K562 (cell line): ENCODE data around the gene CCNQ. TPM values are rescaled to one million over a fixed set of nuclear protein-coding genes. Genes with fewer than 3 reads are reported as not detected.

Source experiments
- ATAC-seq: fragments of 200-7000 bp; cut with Tn5 transposase; 3 replicates; pipeline ENCODE4 v1.9.1; 2020; ENCODE audit warnings: moderate library complexity
- BruUV-seq: library from RNA; stranded (reverse); fragments of 400-500 nt; replicated peaks from 2 replicates; lab custom pipeline; 2021; lab: Mats Ljungman, UMichigan
- CTCF ChIA-PET: fragments of 300-600 bp; formaldehyde crosslinking; extraction: SDS; loops from one replicate; lab custom pipeline; 2021; ENCODE audit warnings: low intra/inter-chr PET ratio; lab: Yijun Ruan, JAX
- POLR2A ChIA-PET: fragments of 300-600, 350-650 bp; sonication (Branson Sonifier 250); formaldehyde crosslinking; extraction: SDS; loops from one replicate; lab custom pipeline; 2021; ENCODE audit warnings: antibody characterized with exemption, inconsistent platforms; lab: Yijun Ruan, JAX
- DNase-seq, 4 experiments: peaks; one replicate each; pipeline versions ENCODE4 v3.0.0 to v3.0.0-alpha.2; 2011 to 2018; ENCODE audit warnings: low spot score in 3 of 4, mixed read lengths in 3 of 4; ENCODE audit errors: extremely low read depth in 1 of 4
- FAIRE-seq: peaks from 2 replicates; lab custom pipeline; 2011; peaks lifted over from hg19 to GRCh38; lab: Jason Lieb, UNC
- H2AFZ ChIP-seq: 2 replicates; pipeline ENCODE4 v1.6.0; 2011; ENCODE audit warnings: low read depth, low read length, control low read depth, inconsistent platforms
- H3K27ac ChIP-seq: fragments of 200-600 bp; 3 replicates; pipeline ENCODE4 v1.8.0; 2011; ENCODE audit warnings: low read depth, mild to moderate bottlenecking, control low read depth, inconsistent platforms, low read length, moderate library complexity, mixed read lengths; ENCODE audit errors: extremely low read depth
- H3K27me3 ChIP-seq, 2 experiments: fragments of 300-600 bp in 1 of 2; 2 replicates in 1 of 2; 3 replicates in 1 of 2; pipeline versions ENCODE4 v1.6.0 to v1.8.0; 2011; ENCODE audit warnings: inconsistent platforms in 2 of 2, low read length in 2 of 2, mild to moderate bottlenecking in 1 of 2, mixed read lengths in 1 of 2, moderate library complexity in 1 of 2; ENCODE audit not compliant: control insufficient read depth in 2 of 2, insufficient read depth in 2 of 2
- H3K36me3 ChIP-seq: fragments of 300-600 bp; 3 replicates; pipeline ENCODE4 v1.8.0; 2011; ENCODE audit warnings: mild to moderate bottlenecking, low read length, inconsistent platforms; ENCODE audit not compliant: control insufficient read depth, insufficient read depth
- H3K4me1 ChIP-seq, 2 experiments: fragments of 200-600 bp in 1 of 2; replicated peaks in 1 of 2; 2 replicates in 1 of 2; 3 replicates in 1 of 2; pipeline versions ENCODE4 v1.5.1 to v1.8.0; 2011; ENCODE audit warnings: inconsistent platforms in 2 of 2, low read length in 2 of 2, mild to moderate bottlenecking in 1 of 2, mixed read lengths in 1 of 2, moderate library complexity in 1 of 2; ENCODE audit not compliant: control insufficient read depth in 2 of 2, insufficient read depth in 2 of 2
- H3K4me2 ChIP-seq: 2 replicates; pipeline ENCODE4 v1.6.1; 2011; ENCODE audit warnings: low read length, control low read depth, inconsistent platforms, mixed read lengths; ENCODE audit not compliant: insufficient read depth
- H3K4me3 ChIP-seq: fragments of 200-600 bp; sonication (generic), shearing (Covaris generic); 2 replicates; pipeline ENCODE4 v1.5.1; 2016; ENCODE audit warnings: control low read depth, inconsistent platforms
- H3K79me2 ChIP-seq: fragments of 200-600 bp; 3 replicates; pipeline ENCODE4 v1.8.0; 2011; ENCODE audit warnings: low read length, inconsistent platforms; ENCODE audit not compliant: control insufficient read depth, insufficient read depth
- H3K9ac ChIP-seq, 2 experiments: 2 replicates each; pipeline versions ENCODE4 v1.6.0 to v1.6.1; 2011; ENCODE audit warnings: low read depth in 2 of 2, low read length in 2 of 2, control low read depth in 1 of 2, inconsistent platforms in 1 of 2, mild to moderate bottlenecking in 1 of 2, mixed read lengths in 1 of 2; ENCODE audit not compliant: insufficient read depth in 1 of 2
- H3K9me1 ChIP-seq: one replicate; pipeline ENCODE4 v1.6.0; 2011; ENCODE audit warnings: inconsistent platforms, mild to moderate bottlenecking, low read length, moderate library complexity; ENCODE audit not compliant: control insufficient read depth, insufficient read depth
- H3K9me3 ChIP-seq: replicated peaks from 2 replicates; pipeline ENCODE4 v1.5.1; 2011; ENCODE audit warnings: low read depth, low read length, inconsistent platforms; ENCODE audit not compliant: control insufficient read depth, insufficient read depth
- H4K20me1 ChIP-seq: replicated peaks from 2 replicates; pipeline ENCODE4 v1.6.1; 2011; ENCODE audit warnings: low read length, inconsistent platforms, mixed read lengths; ENCODE audit not compliant: control insufficient read depth, insufficient read depth
- CTBP1 ChIP-seq: fragments of 450-650 bp; IDR thresholded peaks from 2 replicates; pipeline ENCODE4 v1.6.1; 2016; ENCODE audit warnings: borderline replicate concordance
- E2F3 ChIP-seq: fragments of 250-450 bp; sonication (Bioruptor Pico); IDR thresholded peaks from 2 replicates; pipeline ENCODE4 v1.4.0; 2020; ENCODE audit warnings: mild to moderate bottlenecking
- ESRRB ChIP-seq: fragments of 250-450 bp; sonication (Bioruptor Pico); IDR thresholded peaks from 2 replicates; pipeline ENCODE4 v1.5.0; 2020; ENCODE audit warnings: mild to moderate bottlenecking, moderate library complexity, borderline replicate concordance
- GABPB1 ChIP-seq: sonication (generic); formaldehyde crosslinking; IDR thresholded peaks from 2 replicates; pipeline ENCODE4 v1.8.0; 2022; ENCODE audit warnings: mild to moderate bottlenecking, missing genetic modification reagents
- HEY1 ChIP-seq: fragments of 250-450 bp; sonication (Bioruptor Pico); IDR thresholded peaks from 2 replicates; pipeline ENCODE4 v1.5.0; 2020; ENCODE audit warnings: mild to moderate bottlenecking, moderate library complexity, borderline replicate concordance
- SAP30 ChIP-seq: fragments of 200-600 bp; sonication (generic); IDR thresholded peaks from 2 replicates; pipeline ENCODE4 v1.6.1; 2012; ENCODE audit warnings: borderline replicate concordance, low read depth, mild to moderate bottlenecking, moderate library complexity, low read length, control low read depth, inconsistent platforms; ENCODE audit not compliant: insufficient read depth, poor library complexity, severe bottlenecking
- ZNF197 ChIP-seq: fragments of 200-800 bp; sonication (Bioruptor generic); IDR thresholded peaks from 2 replicates; pipeline ENCODE4 v1.6.1; 2016; ENCODE audit warnings: low read depth, missing genetic modification characterization, missing compliant biosample characterization
- ZNF217 ChIP-seq: sonication (generic); formaldehyde crosslinking; IDR thresholded peaks from 2 replicates; pipeline ENCODE4 v1.8.0; 2022; ENCODE audit warnings: mild to moderate bottlenecking, missing genetic modification reagents
- ZNF511 ChIP-seq: sonication (generic); formaldehyde crosslinking; IDR thresholded peaks from 2 replicates; pipeline ENCODE4 v1.8.0; 2022; ENCODE audit warnings: mild to moderate bottlenecking, missing genetic modification reagents
- WGBS: fragments of 100-300 bp; shearing (Covaris generic); methylation state at CpG from one replicate; pipeline ENCODE4 v1.1.6; 2016; ENCODE audit warnings: low coverage, mixed read lengths; ENCODE audit not compliant: insufficient coverage; ENCODE audit errors: missing lambda C conversion rate; 5-methylcytosine and 5-hydroxymethylcytosine counted together
- in situ Hi-C: fragments of 300-500 bp; cut with MboI; formaldehyde crosslinking; loops from 4 replicates; pipeline ENCODE4 v1.15.0; 2018; ENCODE audit warnings: inconsistent platforms, mixed read lengths
- intact Hi-C: fragments of 100-400 bp; cut with micrococcal nuclease; formaldehyde crosslinking; loops from 2 replicates; pipeline ENCODE4 v1.14.2; 2022
- polyA plus RNA-seq, 8 experiments: library from polyadenylated mRNA; depleted of rRNA in 4 of 8; stranded (reverse) in 5 of 8; unstranded in 3 of 8; fragments of >200 nt; fragmentation: Nextera tagmentation in 2 of 8; fragmentation: Illumina TruSeq in 1 of 8; extraction: Ambion mirVana in 2 of 8; extraction: Trizol in 1 of 8; gene quantifications; 2 replicates each; pipeline versions ENCODE4 v1.2.1 to v1.2.3, GENCODE V29; 2011 to 2014; ENCODE audit warnings: inconsistent platforms in 1 of 8, missing spikeins in 1 of 8
- total RNA-seq, 7 experiments: library from RNA; depleted of rRNA in 6 of 7; stranded (reverse); fragments of >200 nt in 6 of 7; fragmentation: Illumina TruSeq in 2 of 7; extraction: Trizol in 2 of 7; gene quantifications; 2 replicates each; pipeline versions ENCODE4 v1.2.1 to v1.2.3, GENCODE V29; 2011 to 2021; ENCODE audit warnings: low replicate concordance in 1 of 7
- TF ChIP-seq, protein P1 (sequence below): sonication (generic); formaldehyde crosslinking; IDR thresholded peaks from 2 replicates; pipeline ENCODE4 v1.8.1; 2023; ENCODE audit warnings: mild to moderate bottlenecking, missing genetic modification reagents
- TF ChIP-seq, protein P2 (sequence below): sonication (generic); formaldehyde crosslinking; IDR thresholded peaks from 2 replicates; pipeline ENCODE4 v1.8.0; 2022; ENCODE audit warnings: mild to moderate bottlenecking, missing genetic modification reagents
- TF ChIP-seq, protein P3 (sequence below): fragments of 450-650 bp; formaldehyde crosslinking; IDR thresholded peaks from 2 replicates; pipeline ENCODE4 v1.4.0; 2020; ENCODE audit warnings: mild to moderate bottlenecking, moderate library complexity

The CCNQ gene
- total and polyA plus RNA-seq, 9 of the 15 experiments (the other 6 are each of a cell fraction or from before 2014, with no cell fraction given): 0.92 to 53.8 (median 25.3) TPM

DNA sequence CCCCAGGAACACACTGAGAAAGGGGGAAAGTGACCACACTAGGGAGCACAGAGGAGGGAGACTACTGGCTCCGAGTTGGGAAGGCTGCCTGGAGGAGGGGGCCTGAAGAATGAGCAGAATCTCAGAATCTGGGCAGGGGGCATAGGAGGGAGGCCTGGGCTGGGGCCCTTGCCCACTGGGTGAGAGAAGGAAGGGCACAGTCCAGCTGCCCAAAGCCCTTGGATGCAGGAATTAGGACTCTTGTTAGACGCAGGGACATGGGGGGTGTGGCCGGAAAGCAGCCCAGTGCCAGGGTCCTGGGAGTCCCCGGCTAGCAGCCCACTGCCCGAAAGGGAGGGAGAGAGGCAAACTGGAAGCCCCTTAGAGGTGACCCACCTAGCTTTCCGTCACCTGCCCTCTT lies 46.2 kb upstream of the CCNQ start:
- H2AFZ ChIP-seq: no peak overlapping the region
- BruUV-seq: no TSS peak
- H3K4me2 ChIP-seq: no peak overlapping the region
- H3K9me1 ChIP-seq: no peaks in the 10 kb centered on the region
- no peak overlapping the region for H3K9ac ChIP-seq
- H4K20me1 ChIP-seq: no peaks in the 10 kb centered on the region
- peaks cover 7 to 78% of the 10 kb centered on the region in 2 experiments; a peak in 3 of 5 replicates for H3K4me1 ChIP-seq
- no peak overlapping the region for H3K27ac ChIP-seq
- intact Hi-C loops: loop anchor here (5.0 kb wide), 3 partner anchors 33 to 108 kb away; no protein-coding TSS in a partner anchor
- ChIA-PET POLR2A (interaction anchor here (0.6 kb wide), 1 partner anchor 57 kb away, joined by 3 read pairs; no protein-coding TSS in a partner anchor), CTCF (no interaction called here)
- ATAC-seq (no peak), FAIRE-seq (no peak), DNase-seq (no peak)
- peaks cover 0 to 6% of the 10 kb centered on the region in 2 experiments; a peak in 1 of 5 replicates for H3K27me3 ChIP-seq
- in situ Hi-C loops: no loop called here
- WGBS: 31% methylated on average over 6 of the region's 6 CpGs
- H3K4me3 ChIP-seq: no peak overlapping the region
- no peaks in the 10 kb centered on the region for H3K36me3 ChIP-seq
- H3K9me3 ChIP-seq: no peaks in the 10 kb centered on the region
- no peaks in the 10 kb centered on the region for H3K79me2 ChIP-seq
- TF ChIP-seq, protein P1, sequence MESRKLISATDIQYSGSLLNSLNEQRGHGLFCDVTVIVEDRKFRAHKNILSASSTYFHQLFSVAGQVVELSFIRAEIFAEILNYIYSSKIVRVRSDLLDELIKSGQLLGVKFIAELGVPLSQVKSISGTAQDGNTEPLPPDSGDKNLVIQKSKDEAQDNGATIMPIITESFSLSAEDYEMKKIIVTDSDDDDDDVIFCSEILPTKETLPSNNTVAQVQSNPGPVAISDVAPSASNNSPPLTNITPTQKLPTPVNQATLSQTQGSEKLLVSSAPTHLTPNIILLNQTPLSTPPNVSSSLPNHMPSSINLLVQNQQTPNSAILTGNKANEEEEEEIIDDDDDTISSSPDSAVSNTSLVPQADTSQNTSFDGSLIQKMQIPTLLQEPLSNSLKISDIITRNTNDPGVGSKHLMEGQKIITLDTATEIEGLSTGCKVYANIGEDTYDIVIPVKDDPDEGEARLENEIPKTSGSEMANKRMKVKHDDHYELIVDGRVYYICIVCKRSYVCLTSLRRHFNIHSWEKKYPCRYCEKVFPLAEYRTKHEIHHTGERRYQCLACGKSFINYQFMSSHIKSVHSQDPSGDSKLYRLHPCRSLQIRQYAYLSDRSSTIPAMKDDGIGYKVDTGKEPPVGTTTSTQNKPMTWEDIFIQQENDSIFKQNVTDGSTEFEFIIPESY (CRISPR knock-in tag): no peak
- TF ChIP-seq E2F3 (CRISPR knock-in tag): no peak
- TF ChIP-seq ZNF511 (CRISPR knock-in tag): no peak
- no peak for TF ChIP-seq ZNF217
- TF ChIP-seq HEY1 (CRISPR knock-in tag): no peak
- TF ChIP-seq GABPB1 (CRISPR knock-in tag): no peak
- no peak for TF ChIP-seq ZNF197 (CRISPR knock-in tag)
- TF ChIP-seq CTBP1: no peak
- TF ChIP-seq ESRRB: no peak
- TF ChIP-seq, protein P2, sequence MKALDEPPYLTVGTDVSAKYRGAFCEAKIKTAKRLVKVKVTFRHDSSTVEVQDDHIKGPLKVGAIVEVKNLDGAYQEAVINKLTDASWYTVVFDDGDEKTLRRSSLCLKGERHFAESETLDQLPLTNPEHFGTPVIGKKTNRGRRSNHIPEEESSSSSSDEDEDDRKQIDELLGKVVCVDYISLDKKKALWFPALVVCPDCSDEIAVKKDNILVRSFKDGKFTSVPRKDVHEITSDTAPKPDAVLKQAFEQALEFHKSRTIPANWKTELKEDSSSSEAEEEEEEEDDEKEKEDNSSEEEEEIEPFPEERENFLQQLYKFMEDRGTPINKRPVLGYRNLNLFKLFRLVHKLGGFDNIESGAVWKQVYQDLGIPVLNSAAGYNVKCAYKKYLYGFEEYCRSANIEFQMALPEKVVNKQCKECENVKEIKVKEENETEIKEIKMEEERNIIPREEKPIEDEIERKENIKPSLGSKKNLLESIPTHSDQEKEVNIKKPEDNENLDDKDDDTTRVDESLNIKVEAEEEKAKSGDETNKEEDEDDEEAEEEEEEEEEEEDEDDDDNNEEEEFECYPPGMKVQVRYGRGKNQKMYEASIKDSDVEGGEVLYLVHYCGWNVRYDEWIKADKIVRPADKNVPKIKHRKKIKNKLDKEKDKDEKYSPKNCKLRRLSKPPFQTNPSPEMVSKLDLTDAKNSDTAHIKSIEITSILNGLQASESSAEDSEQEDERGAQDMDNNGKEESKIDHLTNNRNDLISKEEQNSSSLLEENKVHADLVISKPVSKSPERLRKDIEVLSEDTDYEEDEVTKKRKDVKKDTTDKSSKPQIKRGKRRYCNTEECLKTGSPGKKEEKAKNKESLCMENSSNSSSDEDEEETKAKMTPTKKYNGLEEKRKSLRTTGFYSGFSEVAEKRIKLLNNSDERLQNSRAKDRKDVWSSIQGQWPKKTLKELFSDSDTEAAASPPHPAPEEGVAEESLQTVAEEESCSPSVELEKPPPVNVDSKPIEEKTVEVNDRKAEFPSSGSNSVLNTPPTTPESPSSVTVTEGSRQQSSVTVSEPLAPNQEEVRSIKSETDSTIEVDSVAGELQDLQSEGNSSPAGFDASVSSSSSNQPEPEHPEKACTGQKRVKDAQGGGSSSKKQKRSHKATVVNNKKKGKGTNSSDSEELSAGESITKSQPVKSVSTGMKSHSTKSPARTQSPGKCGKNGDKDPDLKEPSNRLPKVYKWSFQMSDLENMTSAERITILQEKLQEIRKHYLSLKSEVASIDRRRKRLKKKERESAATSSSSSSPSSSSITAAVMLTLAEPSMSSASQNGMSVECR (CRISPR knock-in tag): no peak
- TF ChIP-seq, protein P3, sequence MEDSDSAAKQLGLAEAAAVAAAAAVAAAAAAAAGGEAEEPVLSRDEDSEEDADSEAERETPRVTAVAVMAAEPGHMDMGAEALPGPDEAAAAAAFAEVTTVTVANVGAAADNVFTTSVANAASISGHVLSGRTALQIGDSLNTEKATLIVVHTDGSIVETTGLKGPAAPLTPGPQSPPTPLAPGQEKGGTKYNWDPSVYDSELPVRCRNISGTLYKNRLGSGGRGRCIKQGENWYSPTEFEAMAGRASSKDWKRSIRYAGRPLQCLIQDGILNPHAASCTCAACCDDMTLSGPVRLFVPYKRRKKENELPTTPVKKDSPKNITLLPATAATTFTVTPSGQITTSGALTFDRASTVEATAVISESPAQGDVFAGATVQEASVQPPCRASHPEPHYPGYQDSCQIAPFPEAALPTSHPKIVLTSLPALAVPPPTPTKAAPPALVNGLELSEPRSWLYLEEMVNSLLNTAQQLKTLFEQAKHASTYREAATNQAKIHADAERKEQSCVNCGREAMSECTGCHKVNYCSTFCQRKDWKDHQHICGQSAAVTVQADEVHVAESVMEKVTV: no peak
- no peak for TF ChIP-seq SAP30
